ENCODE results near the gene SLC7A6.

DNA sequence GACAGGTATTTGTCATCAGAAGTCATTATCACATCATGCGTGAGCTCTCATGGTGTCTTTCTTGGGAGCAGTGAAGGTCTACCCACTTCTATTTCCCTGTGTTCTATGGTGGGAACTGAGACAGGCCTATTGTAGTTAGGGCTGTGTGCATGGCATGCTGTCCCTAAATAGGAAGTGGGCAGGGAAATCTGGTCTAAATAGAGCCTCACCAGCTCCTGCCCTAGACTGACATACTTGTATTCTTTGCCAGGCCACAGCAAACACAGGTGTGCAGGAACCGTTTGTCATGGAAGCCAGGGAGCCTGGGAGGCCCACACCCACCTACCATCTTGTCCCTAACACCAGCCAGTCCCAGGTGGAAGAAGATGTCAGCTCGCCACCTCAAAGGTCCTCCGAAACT lies 10.1 kb downstream of the SLC7A6 start:
- TF ChIP-seq, protein P1, sequence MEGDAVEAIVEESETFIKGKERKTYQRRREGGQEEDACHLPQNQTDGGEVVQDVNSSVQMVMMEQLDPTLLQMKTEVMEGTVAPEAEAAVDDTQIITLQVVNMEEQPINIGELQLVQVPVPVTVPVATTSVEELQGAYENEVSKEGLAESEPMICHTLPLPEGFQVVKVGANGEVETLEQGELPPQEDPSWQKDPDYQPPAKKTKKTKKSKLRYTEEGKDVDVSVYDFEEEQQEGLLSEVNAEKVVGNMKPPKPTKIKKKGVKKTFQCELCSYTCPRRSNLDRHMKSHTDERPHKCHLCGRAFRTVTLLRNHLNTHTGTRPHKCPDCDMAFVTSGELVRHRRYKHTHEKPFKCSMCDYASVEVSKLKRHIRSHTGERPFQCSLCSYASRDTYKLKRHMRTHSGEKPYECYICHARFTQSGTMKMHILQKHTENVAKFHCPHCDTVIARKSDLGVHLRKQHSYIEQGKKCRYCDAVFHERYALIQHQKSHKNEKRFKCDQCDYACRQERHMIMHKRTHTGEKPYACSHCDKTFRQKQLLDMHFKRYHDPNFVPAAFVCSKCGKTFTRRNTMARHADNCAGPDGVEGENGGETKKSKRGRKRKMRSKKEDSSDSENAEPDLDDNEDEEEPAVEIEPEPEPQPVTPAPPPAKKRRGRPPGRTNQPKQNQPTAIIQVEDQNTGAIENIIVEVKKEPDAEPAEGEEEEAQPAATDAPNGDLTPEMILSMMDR (IDR thresholded peaks at IDR 0.05; ENCODE audit: insufficient read depth, low read depth, low read length): no peak
- no peak for TF ChIP-seq EZH2 (IDR thresholded peaks at IDR 0.05; ENCODE audit: insufficient read depth, low read length)
